H9 (cell line): ENCODE results near the gene C10orf105. TPM values are rescaled to one million over a fixed set of nuclear protein-coding genes. Genes with fewer than 3 reads are reported as not detected.

ENCODE experiments used
- DNase-seq: peaks from one replicate; pipeline ENCODE4 v3.0.0-alpha.2; 2017
- H2AFZ ChIP-seq: one replicate; pipeline ENCODE4 v1.6.1; 2013; ENCODE audit warnings: mild to moderate bottlenecking, low read length, control low read depth, moderate library complexity
- H2AK5ac ChIP-seq: 2 replicates; pipeline ENCODE4 v1.6.1; 2013; ENCODE audit warnings: low read length, control low read depth, mixed read lengths; ENCODE audit not compliant: insufficient read length
- H2BK120ac ChIP-seq: one replicate; pipeline ENCODE4 v1.6.1; 2013; ENCODE audit warnings: low read depth, mild to moderate bottlenecking, low read length, control low read depth, inconsistent platforms; ENCODE audit not compliant: poor library complexity, severe bottlenecking
- H2BK12ac ChIP-seq: 2 replicates; pipeline ENCODE4 v1.6.1; 2013; ENCODE audit warnings: low read length, control low read depth, mixed read lengths, low read depth; ENCODE audit not compliant: insufficient read length
- H2BK15ac ChIP-seq: 2 replicates; pipeline ENCODE4 v1.6.1; 2013; ENCODE audit warnings: low read depth, low read length, control low read depth
- H2BK20ac ChIP-seq: one replicate; pipeline ENCODE4 v1.6.1; 2013; ENCODE audit warnings: low read depth, mild to moderate bottlenecking, low read length, control low read depth, inconsistent platforms; ENCODE audit not compliant: poor library complexity, severe bottlenecking
- H2BK5ac ChIP-seq: 2 replicates; pipeline ENCODE4 v1.6.1; 2013; ENCODE audit warnings: low read length, control low read depth, mixed read lengths; ENCODE audit not compliant: insufficient read length
- H3K14ac ChIP-seq: 2 replicates; pipeline ENCODE4 v1.6.1; 2013; ENCODE audit warnings: low read length, control low read depth; ENCODE audit not compliant: insufficient read depth
- H3K18ac ChIP-seq: 2 replicates; pipeline ENCODE4 v1.6.1; 2013; ENCODE audit warnings: low read depth, mild to moderate bottlenecking, mixed read lengths, low read length, control low read depth; ENCODE audit not compliant: insufficient read length
- H3K23ac ChIP-seq: 2 replicates; pipeline ENCODE4 v1.6.1; 2013; ENCODE audit warnings: low read length, control low read depth, mixed read lengths, low read depth; ENCODE audit not compliant: insufficient read length
- H3K23me2 ChIP-seq: 2 replicates; pipeline ENCODE4 v1.6.1; 2013; ENCODE audit warnings: low read depth, mild to moderate bottlenecking, mixed read lengths, low read length, control low read depth; ENCODE audit not compliant: insufficient read length, poor library complexity, severe bottlenecking
- H3K27ac ChIP-seq: 2 replicates; pipeline ENCODE4 v1.5.1; 2013; ENCODE audit warnings: low read length, control low read depth, mixed read lengths, low read depth; ENCODE audit not compliant: insufficient read length
- H3K27me3 ChIP-seq: 2 replicates; pipeline ENCODE4 v1.6.1; 2013; ENCODE audit warnings: low read length, control low read depth, inconsistent platforms; ENCODE audit not compliant: insufficient read depth
- H3K4ac ChIP-seq: 2 replicates; pipeline ENCODE4 v1.6.1; 2013; ENCODE audit warnings: low read depth, mild to moderate bottlenecking, control low read depth, inconsistent platforms, low read length, moderate library complexity
- H3K4me1 ChIP-seq: 2 replicates; pipeline ENCODE4 v1.6.1; 2013; ENCODE audit warnings: low read length, control low read depth, inconsistent platforms; ENCODE audit not compliant: insufficient read depth
- H3K4me2 ChIP-seq: 2 replicates; pipeline ENCODE4 v1.6.1; 2013; ENCODE audit warnings: low read length, control low read depth, mixed read lengths; ENCODE audit not compliant: insufficient read length, insufficient read depth
- H3K56ac ChIP-seq: 2 replicates; pipeline ENCODE4 v1.6.1; 2013; ENCODE audit warnings: low read depth, mild to moderate bottlenecking, mixed read lengths, low read length, control low read depth; ENCODE audit not compliant: insufficient read length
- H3K79me1 ChIP-seq: 2 replicates; pipeline ENCODE4 v1.6.1; 2013; ENCODE audit warnings: low read depth, mild to moderate bottlenecking, moderate library complexity, low read length, control low read depth, inconsistent platforms; ENCODE audit not compliant: insufficient read depth, poor library complexity, severe bottlenecking
- H3K79me2 ChIP-seq: 2 replicates; pipeline ENCODE4 v1.6.1; 2013; ENCODE audit warnings: low read length, control low read depth, inconsistent platforms; ENCODE audit not compliant: insufficient read depth
- H3K9ac ChIP-seq: 2 replicates; pipeline ENCODE4 v1.6.1; 2013; ENCODE audit warnings: low read length, control low read depth, mixed read lengths; ENCODE audit not compliant: insufficient read length; ENCODE audit errors: extremely low read depth
- H3K9me3 ChIP-seq: one replicate; pipeline ENCODE4 v1.6.1; 2013; ENCODE audit warnings: low read depth, low read length, inconsistent platforms; ENCODE audit not compliant: control insufficient read depth
- H3T11ph ChIP-seq: one replicate; pipeline ENCODE4 v1.6.1; 2013; ENCODE audit warnings: mild to moderate bottlenecking, low read length, control low read depth, inconsistent platforms
- H4K20me1 ChIP-seq: one replicate; pipeline ENCODE4 v1.6.1; 2013; ENCODE audit not compliant: control insufficient read depth, insufficient read length, insufficient read depth
- H4K5ac ChIP-seq: 2 replicates; pipeline ENCODE4 v1.6.1; 2013; ENCODE audit warnings: low read depth, mild to moderate bottlenecking, mixed read lengths, low read length, control low read depth; ENCODE audit not compliant: insufficient read length
- H4K8ac ChIP-seq: replicated peaks from 2 replicates; pipeline ENCODE4 v1.6.1; 2013; ENCODE audit warnings: low read length, control low read depth, mixed read lengths, low read depth; ENCODE audit not compliant: insufficient read length
- H4K91ac ChIP-seq: 2 replicates; pipeline ENCODE4 v1.6.1; 2013; ENCODE audit warnings: low read depth, mild to moderate bottlenecking, moderate library complexity, mixed read lengths, low read length, control low read depth; ENCODE audit not compliant: insufficient read length
- H3K27ac Mint-ChIP-seq, 3 experiments: 2 replicates in 2 of 3; 3 replicates in 1 of 3; pipeline ENCODE4 v1.8.0; 2020 to 2021; ENCODE audit warnings: mixed read lengths in 3 of 3, mild to moderate bottlenecking in 1 of 3, moderate library complexity in 1 of 3
- H3K27me3 Mint-ChIP-seq: 2 replicates; pipeline ENCODE4 v1.8.0; 2021; ENCODE audit warnings: low read depth, mild to moderate bottlenecking, moderate library complexity, mixed read lengths
- H3K36me3 Mint-ChIP-seq, 3 experiments: 2 replicates in 2 of 3; 3 replicates in 1 of 3; pipeline ENCODE4 v1.8.0; 2020 to 2021; ENCODE audit warnings: low read depth in 3 of 3, mixed read lengths in 3 of 3; ENCODE audit not compliant: insufficient read depth in 1 of 3
- H3K4me1 Mint-ChIP-seq, 2 experiments: 2 replicates each; pipeline ENCODE4 v1.8.0; 2020; ENCODE audit warnings: mixed read lengths in 2 of 2
- H3K4me3 Mint-ChIP-seq, 2 experiments: 2 replicates in 1 of 2; 3 replicates in 1 of 2; pipeline ENCODE4 v1.8.0; 2020 to 2021; ENCODE audit warnings: mild to moderate bottlenecking in 2 of 2, mixed read lengths in 2 of 2, moderate library complexity in 1 of 2
- H3K9me3 Mint-ChIP-seq, 2 experiments: 2 replicates in 1 of 2; 3 replicates in 1 of 2; pipeline ENCODE4 v1.8.0; 2020; ENCODE audit warnings: mild to moderate bottlenecking in 2 of 2, mixed read lengths in 2 of 2, moderate library complexity in 1 of 2
- CTCF ChIP-seq: fragments of 200-600 bp; sonication (generic); conservative IDR thresholded peaks from 3 replicates; pipeline ENCODE4 v1.8.0; 2021; ENCODE audit warnings: antibody characterized with exemption, mild to moderate bottlenecking
- WGBS: extraction: QIAGEN DNeasy Blood & Tissue Kit; methylation state at CpG from one replicate; pipeline ENCODE4 v1.1.7; 2013; ENCODE audit warnings: missing lambda C conversion rate, low lambda C conversion rate, mixed read lengths; ENCODE audit not compliant: insufficient read length; ENCODE audit errors: extremely low coverage; 5-methylcytosine and 5-hydroxymethylcytosine counted together
- total RNA-seq: library from RNA; stranded (reverse); gene quantifications from 2 replicates; pipeline ENCODE4 v1.2.1, GENCODE V29; 2021

C10orf105 gene
- total RNA-seq, 1 experiment from 2014 or later, result 0.26 TPM

GRCh38 chr10:71737001-71737833, 17.6 kb upstream of the C10orf105 start:
- H3K27ac Mint-ChIP-seq, result peak overlapping the region in 1 of 3 experiments; percentile 27; a peak in 1 of 7 replicates
- no peak overlapping the region for H2BK15ac ChIP-seq
- H3K9me3 ChIP-seq, result no peaks in the 10 kb centered on the region

More at GRCh38 chr10:71737001-71737833, 17.6 kb upstream of the C10orf105 start:
- Histone ChIP-seq H3T11ph (no peak overlapping the region), H2BK5ac (no peak overlapping the region), H3K9ac (no peak overlapping the region), H4K91ac (no peak overlapping the region), H3K79me2 (no peaks in the 10 kb centered on the region), H2BK12ac (no peak overlapping the region), H3K4me1 (peaks cover 3% of the 10 kb centered on the region; the same call in 1 of the 2 replicates), H2BK120ac (no peak overlapping the region), H4K20me1 (no peaks in the 10 kb centered on the region), H3K27me3 (no peaks in the 10 kb centered on the region), H4K5ac (no peak overlapping the region), H3K4ac (no peak overlapping the region), H2AK5ac (no peak overlapping the region), H4K8ac (no peak overlapping the region), H3K27ac (no peak overlapping the region), H2AFZ (no peak overlapping the region), H3K14ac (no peak overlapping the region), H3K79me1 (no peaks in the 10 kb centered on the region), H3K56ac (no peak overlapping the region), H3K23ac (no peak overlapping the region), H3K23me2 (no peaks in the 10 kb centered on the region), H3K4me2 (no peak overlapping the region), H2BK20ac (no peak overlapping the region), H3K18ac (no peak overlapping the region)
- no peak for DNase-seq
- H3K9me3 Mint-ChIP-seq, result peaks cover 0 to under 1% of the 10 kb centered on the region in 2 experiments; a peak in 1 of 5 replicates
- TF ChIP-seq CTCF, result no peak
- WGBS, result no CpG with 5 or more reads among the region's 12 CpGs
- H3K27me3 Mint-ChIP-seq, result peaks cover 3% of the 10 kb centered on the region
- peaks cover 7 to 13% of the 10 kb centered on the region in 2 experiments for H3K4me1 Mint-ChIP-seq
- H3K36me3 Mint-ChIP-seq, result no peaks in the 10 kb centered on the region
- no peak overlapping the region for H3K4me3 Mint-ChIP-seq
